Naive thymus-derived CD4-positive, alpha-beta T cell (primary cell): ENCODE measurements around the gene ST14. TPM values are rescaled to one million over a fixed set of nuclear protein-coding genes. Genes with fewer than 3 reads are reported as not detected.

ENCODE experiments used
- ATAC-seq: fragments of 150-1000 bp; cut with Tn5 transposase; 2 replicates; pipeline ENCODE4 v1.10.0; 2021; ENCODE audit warnings: mild to moderate bottlenecking, moderate library complexity
- CTCF ChIA-PET: fragments of 350-600 bp; sonication (Branson Sonifier 250); formaldehyde crosslinking; loops from one replicate; lab custom pipeline; 2021; ENCODE audit warnings: antibody characterized with exemption; lab: Charles Lee
- POLR2A ChIA-PET: fragments of 350-600 bp; sonication (Branson Sonifier 250); formaldehyde crosslinking; loops from one replicate; lab custom pipeline; 2021; ENCODE audit warnings: antibody characterized with exemption, inconsistent platforms; lab: Charles Lee
- DNase-seq, 9 donors: peaks; one replicate each; pipeline versions ENCODE4 v3.0.0 to v3.0.0-alpha.2; 2020 to 2022; ENCODE audit warnings: mixed read lengths in 1 of 9
- H3K27ac ChIP-seq: one replicate; pipeline ENCODE4 v1.7.0; 2013; ENCODE audit warnings: mild to moderate bottlenecking, low read depth, low read length, moderate library complexity
- H3K27me3 ChIP-seq, 2 donors: one replicate each; pipeline ENCODE4 v1.7.0; 2013; ENCODE audit warnings: low read length in 2 of 2, mild to moderate bottlenecking in 2 of 2, moderate library complexity in 2 of 2; ENCODE audit not compliant: control insufficient read depth in 2 of 2, insufficient read depth in 2 of 2
- H3K36me3 ChIP-seq, 3 experiments: 1 replicate in 2 of 3; 2 replicates in 1 of 3; pipeline ENCODE4 v1.7.0; 2013; ENCODE audit warnings: low read length in 3 of 3, mild to moderate bottlenecking in 3 of 3, moderate library complexity in 1 of 3; ENCODE audit not compliant: insufficient read depth in 3 of 3, control insufficient read depth in 2 of 3
- H3K4me1 ChIP-seq, 2 donors: one replicate each; pipeline ENCODE4 v1.7.0; 2013; ENCODE audit warnings: low read length in 2 of 2, mild to moderate bottlenecking in 2 of 2, moderate library complexity in 1 of 2; ENCODE audit not compliant: control insufficient read depth in 2 of 2, insufficient read depth in 2 of 2
- H3K4me3 ChIP-seq: 2 replicates; pipeline ENCODE4 v1.7.0; 2013; ENCODE audit warnings: mild to moderate bottlenecking, low read length
- H3K9me3 ChIP-seq, 3 experiments: 1 replicate in 2 of 3; 2 replicates in 1 of 3; pipeline ENCODE4 v1.7.0; 2013; ENCODE audit warnings: low read length in 3 of 3; ENCODE audit not compliant: control insufficient read depth in 2 of 3
- H3K27ac Mint-ChIP-seq, 9 donors: one replicate each; pipeline ENCODE4 v1.8.0; 2020 to 2022; ENCODE audit warnings: mixed read lengths in 9 of 9, mild to moderate bottlenecking in 8 of 9, moderate library complexity in 5 of 9, inconsistent platforms in 2 of 9
- H3K27me3 Mint-ChIP-seq, 5 donors: one replicate each; pipeline ENCODE4 v1.8.0; 2021 to 2022; ENCODE audit warnings: mixed read lengths in 5 of 5, mild to moderate bottlenecking in 1 of 5
- H3K36me3 Mint-ChIP-seq, 5 donors: one replicate each; pipeline ENCODE4 v1.8.0; 2020 to 2022; ENCODE audit warnings: mixed read lengths in 5 of 5, mild to moderate bottlenecking in 3 of 5, inconsistent platforms in 1 of 5
- H3K4me1 Mint-ChIP-seq, 7 donors: one replicate each; pipeline ENCODE4 v1.8.0; 2020 to 2022; ENCODE audit warnings: mixed read lengths in 7 of 7, mild to moderate bottlenecking in 3 of 7, inconsistent platforms in 1 of 7
- H3K4me3 Mint-ChIP-seq, 10 donors: one replicate each; pipeline ENCODE4 v1.8.0; 2020 to 2022; ENCODE audit warnings: mild to moderate bottlenecking in 10 of 10, mixed read lengths in 10 of 10, moderate library complexity in 6 of 10, inconsistent platforms in 2 of 10
- H3K9me3 Mint-ChIP-seq, 11 donors: one replicate each; pipeline ENCODE4 v1.8.0; 2020 to 2022; ENCODE audit warnings: mixed read lengths in 11 of 11, mild to moderate bottlenecking in 4 of 11, inconsistent platforms in 1 of 11, moderate library complexity in 1 of 11
- intact Hi-C, 2 donors: fragments of 100-400 bp; cut with micrococcal nuclease; formaldehyde crosslinking; loops; one replicate each; pipeline ENCODE4 v1.15.1; 2023
- polyA plus RNA-seq, 2 donors: library from polyadenylated mRNA; unstranded; fragments of 300-500 nt; fragmentation: Illumina TruSeq; gene quantifications; one replicate each; pipeline ENCODE4 v1.2.3, GENCODE V29; 2021
- total RNA-seq, 6 experiments: library from RNA in 5 of 6; stranded (reverse) in 5 of 6; gene quantifications; 1 replicate in 5 of 6; 2 replicates in 1 of 6; pipeline ENCODE4 v1.2.3 and lab custom pipeline; 2021 to 2026

ST14 gene
- total and polyA plus RNA-seq, 7 experiments from 2014 or later = 0.05 to 8.8 (median 0.51) TPM; not detected in 2

DNA sequence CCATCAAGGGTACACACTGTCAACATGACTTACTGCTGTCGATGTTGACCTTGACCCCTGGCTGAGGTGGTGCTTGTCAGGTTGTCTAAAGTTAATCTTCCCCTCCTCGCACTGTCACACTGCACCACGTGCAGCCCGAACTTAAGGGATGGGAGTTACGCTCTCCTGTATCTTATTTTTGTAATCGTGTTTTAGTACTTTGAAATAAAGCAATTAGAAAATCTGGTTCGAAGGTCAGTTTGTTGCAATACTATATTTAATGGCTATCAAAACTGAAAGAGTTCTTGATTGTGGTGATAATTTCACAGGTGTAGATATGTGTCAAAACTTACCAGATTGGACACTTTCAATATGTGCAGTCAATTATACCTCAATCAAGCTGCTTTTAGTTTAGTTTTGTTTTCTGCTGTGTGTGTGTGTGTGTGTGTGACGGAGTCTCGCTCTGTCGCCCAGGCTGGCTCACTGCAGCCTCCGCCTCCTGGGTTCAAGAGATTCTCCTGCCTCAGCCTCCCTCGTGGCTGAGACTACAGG lies 10.7 kb upstream of the ST14 start:
- Mint-ChIP-seq H3K27ac (peak overlapping the region in 2 of 9 donors; percentile 6 to 15), H3K4me1 (peaks cover 5 to 27% (median 19%) of the 10 kb centered on the region in 7 donors), H3K9me3 (no peaks in the 10 kb centered on the region), H3K4me3 (no peak overlapping the region), H3K36me3 (peaks cover 0 to 14% (median 0%) of the 10 kb centered on the region in 5 donors), H3K27me3 (peaks cover 0 to 5% (median 0%) of the 10 kb centered on the region in 5 donors)
- no peak overlapping the region for H3K27ac ChIP-seq
- no peak for DNase-seq
- CTCF ChIA-PET = interaction anchor here (0.6 kb wide), 1 partner anchor 383 kb away, joined by 3 read pairs; no protein-coding TSS in a partner anchor
- H3K4me1 ChIP-seq = peaks cover 0 to 10% of the 10 kb centered on the region in 2 donors
- POLR2A ChIA-PET = no interaction called here
- H3K9me3 ChIP-seq = no peaks in the 10 kb centered on the region
- H3K27me3 ChIP-seq = no peaks in the 10 kb centered on the region
- peaks cover 0 to 10% (median 0%) of the 10 kb centered on the region in 3 experiments for H3K36me3 ChIP-seq
- intact Hi-C loops = no loop called here
- no peak for ATAC-seq
- no peak overlapping the region for H3K4me3 ChIP-seq

DNA sequence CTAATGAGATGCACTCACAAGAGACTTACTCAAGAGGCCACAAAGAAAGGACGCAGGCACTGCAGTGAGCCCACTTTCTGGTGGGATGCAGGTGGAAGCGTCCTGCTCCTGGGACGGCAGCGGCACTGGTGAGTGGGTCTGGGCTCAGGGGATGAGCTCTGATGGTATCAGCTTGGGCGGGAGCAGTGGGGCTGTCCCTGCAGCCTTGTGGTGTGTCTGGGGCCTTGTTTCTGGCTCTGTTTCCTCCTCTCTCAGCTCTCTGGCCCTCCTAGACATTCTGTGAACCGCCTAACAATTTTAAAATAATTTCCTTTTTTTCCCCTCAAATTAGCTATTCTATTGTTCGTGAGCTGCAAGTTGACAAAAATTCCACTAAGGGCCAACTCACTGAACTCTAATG lies 8.8 kb upstream of the ST14 start:
- no peaks in the 10 kb centered on the region for H3K36me3 ChIP-seq
- peaks cover 0 to 10% of the 10 kb centered on the region in 2 donors for H3K4me1 ChIP-seq
- H3K9me3 ChIP-seq = no peaks in the 10 kb centered on the region
- peaks cover 5 to 27% (median 19%) of the 10 kb centered on the region in 7 donors for H3K4me1 Mint-ChIP-seq
- CTCF ChIA-PET = no interaction called here
- H3K4me3 ChIP-seq = no peak overlapping the region
- H3K4me3 Mint-ChIP-seq = no peak overlapping the region
- H3K9me3 Mint-ChIP-seq = no peaks in the 10 kb centered on the region
- no peaks in the 10 kb centered on the region for H3K27me3 ChIP-seq
- peak overlapping the region in 1 of 9 donors; percentile 14 for H3K27ac Mint-ChIP-seq
- intact Hi-C loops = no loop called here
- H3K27ac ChIP-seq = no peak overlapping the region
- DNase-seq (no peak), ATAC-seq (no peak)
- POLR2A ChIA-PET = no interaction called here
- H3K27me3 Mint-ChIP-seq = peaks cover 0 to 8% (median under 1%) of the 10 kb centered on the region in 5 donors
- no peaks in the 10 kb centered on the region for H3K36me3 Mint-ChIP-seq

DNA sequence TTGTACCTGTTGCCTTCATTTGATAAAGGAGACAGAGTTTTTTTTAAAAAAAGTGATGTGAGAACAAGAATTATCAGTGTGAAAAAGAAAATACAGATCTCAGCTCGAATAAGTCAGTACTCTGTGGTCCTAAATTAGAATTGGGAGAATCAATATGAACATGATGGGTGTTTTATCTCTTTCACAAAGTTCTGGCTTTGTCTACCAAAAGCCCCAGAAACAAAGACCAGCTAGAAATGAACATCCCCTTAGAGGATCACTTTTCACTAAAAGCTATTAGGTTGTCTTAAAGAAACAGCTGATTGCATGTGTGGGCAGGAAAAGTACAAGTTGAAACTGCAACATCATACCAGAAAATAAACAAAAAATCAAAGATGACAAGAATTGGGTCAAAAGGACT lies 8.4 kb upstream of the ST14 start:
- H3K27ac Mint-ChIP-seq = peak overlapping the region in 1 of 9 donors; percentile 14
- Histone ChIP-seq H3K36me3 (no peaks in the 10 kb centered on the region), H3K9me3 (no peaks in the 10 kb centered on the region), H3K4me1 (peaks cover 0 to 9% of the 10 kb centered on the region in 2 donors), H3K27me3 (no peaks in the 10 kb centered on the region), H3K4me3 (no peak overlapping the region), H3K27ac (no peak overlapping the region)
- POLR2A ChIA-PET = no interaction called here
- H3K4me3 Mint-ChIP-seq = no peak overlapping the region
- intact Hi-C loops = no loop called here
- peaks cover 0 to 8% (median 4%) of the 10 kb centered on the region in 5 donors for H3K27me3 Mint-ChIP-seq
- DNase-seq (no peak), ATAC-seq (no peak)
- H3K36me3 Mint-ChIP-seq = no peaks in the 10 kb centered on the region
- no peaks in the 10 kb centered on the region for H3K9me3 Mint-ChIP-seq
- CTCF ChIA-PET = no interaction called here
- H3K4me1 Mint-ChIP-seq = peaks cover 5 to 24% (median 18%) of the 10 kb centered on the region in 7 donors

- H3K4me1 ChIP-seq = peaks cover 0 to 4% of the 10 kb centered on the region in 2 donors
- Mint-ChIP-seq H3K9me3 (no peaks in the 10 kb centered on the region), H3K4me3 (no peak overlapping the region), H3K36me3 (no peaks in the 10 kb centered on the region), H3K27me3 (peaks cover 28 to 39% (median 34%) of the 10 kb centered on the region in 5 donors), H3K27ac (no peak overlapping the region), H3K4me1 (peaks cover 4 to 23% (median 21%) of the 10 kb centered on the region in 7 donors)
- ChIA-PET POLR2A (no interaction called here), CTCF (no interaction called here)
- DNase-seq = no peak
- no peaks in the 10 kb centered on the region for H3K9me3 ChIP-seq
- peak; percentile 52 for ATAC-seq
- no peak overlapping the region for H3K27ac ChIP-seq
- no peaks in the 10 kb centered on the region for H3K27me3 ChIP-seq
- intact Hi-C loops = no loop called here
- H3K36me3 ChIP-seq = no peaks in the 10 kb centered on the region
- H3K4me3 ChIP-seq = no peak overlapping the region
Observed at GRCh38 chr11:130156108-130157022, 3.2 kb upstream of the ST14 start.

- H3K27me3 Mint-ChIP-seq = peaks cover 35 to 42% (median 40%) of the 10 kb centered on the region in 5 donors
- intact Hi-C loops = no loop called here
- no peak overlapping the region for H3K4me3 ChIP-seq
- no peaks in the 10 kb centered on the region for H3K9me3 ChIP-seq
- ATAC-seq (no peak), DNase-seq (no peak)
- no peaks in the 10 kb centered on the region for H3K27me3 ChIP-seq
- H3K36me3 Mint-ChIP-seq = no peaks in the 10 kb centered on the region
- CTCF ChIA-PET = no interaction called here
- POLR2A ChIA-PET = no interaction called here
- no peaks in the 10 kb centered on the region for H3K36me3 ChIP-seq
- no peak overlapping the region for H3K27ac Mint-ChIP-seq
- H3K4me3 Mint-ChIP-seq = no peak overlapping the region
- peaks cover 4 to 27% (median 23%) of the 10 kb centered on the region in 7 donors for H3K4me1 Mint-ChIP-seq
- no peaks in the 10 kb centered on the region for H3K9me3 Mint-ChIP-seq
- H3K27ac ChIP-seq = no peak overlapping the region
- peaks cover 0 to 4% of the 10 kb centered on the region in 2 donors for H3K4me1 ChIP-seq
Observed at GRCh38 chr11:130157101-130157500, 2.5 kb upstream of the ST14 start.

GRCh38 chr11:130157840-130158239 lies 1.7 kb upstream of the ST14 start:
- H3K9me3 ChIP-seq = no peaks in the 10 kb centered on the region
- Mint-ChIP-seq H3K9me3 (no peaks in the 10 kb centered on the region), H3K4me1 (peaks cover 4 to 27% (median 23%) of the 10 kb centered on the region in 7 donors), H3K27me3 (peaks cover 42 to 49% (median 47%) of the 10 kb centered on the region in 5 donors), H3K27ac (no peak overlapping the region), H3K36me3 (no peaks in the 10 kb centered on the region), H3K4me3 (peak overlapping the region in 5 of 10 donors; percentile 5 to 79 (median 24))
- no peaks in the 10 kb centered on the region for H3K36me3 ChIP-seq
- ATAC-seq (no peak), DNase-seq (no peak)
- ChIA-PET POLR2A (no interaction called here), CTCF (no interaction called here)
- H3K4me3 ChIP-seq = no peak overlapping the region
- H3K4me1 ChIP-seq = peaks cover 0 to 4% of the 10 kb centered on the region in 2 donors
- intact Hi-C loops = no loop called here
- no peak overlapping the region for H3K27ac ChIP-seq
- H3K27me3 ChIP-seq = peaks cover 0 to 5% of the 10 kb centered on the region in 2 donors
